ENCODE data around the gene NENF. TPM values are rescaled to one million over a fixed set of nuclear protein-coding genes. Genes with fewer than 3 reads are reported as not detected.
"Not testable (repeated sequence)": the region's sequence is repeated elsewhere in the genome, so short reads cannot be mapped to it uniquely, and the experiment has no call there.

NENF gene
- 10 to 100 TPM; 43.4 to 43.9 TPM for total RNA-seq

DNA sequence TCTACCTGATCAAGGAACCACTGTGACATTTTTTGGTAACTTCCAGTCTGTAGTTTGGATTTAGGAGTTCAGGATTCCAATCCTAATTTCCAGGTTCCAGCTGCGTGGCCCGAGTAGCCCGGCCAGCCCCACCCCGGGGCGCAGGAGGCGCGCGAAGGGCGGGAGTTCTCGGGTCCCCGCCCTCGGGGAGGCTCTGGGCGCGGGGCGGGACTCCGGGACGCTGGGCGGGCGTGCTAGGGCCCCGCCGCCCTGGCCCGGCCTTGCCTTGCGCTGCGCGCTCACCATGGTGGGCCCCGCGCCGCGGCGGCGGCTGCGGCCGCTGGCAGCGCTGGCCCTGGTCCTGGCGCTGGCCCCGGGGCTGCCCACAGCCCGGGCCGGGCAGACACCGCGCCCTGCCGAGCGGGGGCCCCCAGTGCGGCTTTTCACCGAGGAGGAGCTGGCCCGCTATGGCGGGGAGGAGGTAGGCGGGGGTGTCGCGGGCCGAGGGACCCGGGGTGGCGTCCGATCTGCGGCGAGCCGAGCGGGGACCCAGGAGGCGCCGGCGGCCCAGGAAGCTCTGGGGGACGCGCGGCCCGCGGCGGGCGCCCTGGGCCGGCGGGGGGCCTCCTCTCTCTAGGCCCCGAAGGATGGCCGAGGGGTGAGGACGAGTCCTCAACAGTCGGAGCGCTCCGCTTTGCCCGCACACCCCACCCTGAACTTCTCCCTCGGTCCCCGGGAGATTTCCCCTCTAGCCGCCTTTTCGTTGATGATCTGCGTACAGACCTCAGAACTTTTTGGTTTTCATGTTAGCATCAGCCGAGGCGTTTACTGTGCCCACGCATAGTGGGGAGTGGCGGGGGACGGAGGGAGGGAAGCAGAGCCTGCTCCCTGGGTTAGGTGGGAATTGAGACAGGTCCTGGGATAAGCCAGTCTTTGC, at the start of gene NENF:
NENF (plus strand) TSS at position 260 of the 916 bp plus-strand sequence; CDS start at position 284, 24 bp downstream.
- Histone ChIP-seq H3K9me3 (no peaks in the 10 kb centered on the region), H3K36me3 (no peaks in the 10 kb centered on the region), H3K4me1 (no peaks in the 10 kb centered on the region), H3K9ac (ENCODE audit: low read depth in 2 of 2, low read length in 2 of 2) (peak within 1 kb of the TSS; percentile 73 to 82), H3K4me3 (peak within 1 kb of the TSS; percentile 83), H3K27ac (peak within 1 kb of the TSS; percentile 18), H3K27me3 (no peaks in the 10 kb centered on the region)
- intact Hi-C loops (cut with DNase I), result no loop called here
- DNase-seq, result peak; percentile 88
- TF ChIP-seq, protein P1, sequence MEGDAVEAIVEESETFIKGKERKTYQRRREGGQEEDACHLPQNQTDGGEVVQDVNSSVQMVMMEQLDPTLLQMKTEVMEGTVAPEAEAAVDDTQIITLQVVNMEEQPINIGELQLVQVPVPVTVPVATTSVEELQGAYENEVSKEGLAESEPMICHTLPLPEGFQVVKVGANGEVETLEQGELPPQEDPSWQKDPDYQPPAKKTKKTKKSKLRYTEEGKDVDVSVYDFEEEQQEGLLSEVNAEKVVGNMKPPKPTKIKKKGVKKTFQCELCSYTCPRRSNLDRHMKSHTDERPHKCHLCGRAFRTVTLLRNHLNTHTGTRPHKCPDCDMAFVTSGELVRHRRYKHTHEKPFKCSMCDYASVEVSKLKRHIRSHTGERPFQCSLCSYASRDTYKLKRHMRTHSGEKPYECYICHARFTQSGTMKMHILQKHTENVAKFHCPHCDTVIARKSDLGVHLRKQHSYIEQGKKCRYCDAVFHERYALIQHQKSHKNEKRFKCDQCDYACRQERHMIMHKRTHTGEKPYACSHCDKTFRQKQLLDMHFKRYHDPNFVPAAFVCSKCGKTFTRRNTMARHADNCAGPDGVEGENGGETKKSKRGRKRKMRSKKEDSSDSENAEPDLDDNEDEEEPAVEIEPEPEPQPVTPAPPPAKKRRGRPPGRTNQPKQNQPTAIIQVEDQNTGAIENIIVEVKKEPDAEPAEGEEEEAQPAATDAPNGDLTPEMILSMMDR (IDR thresholded peaks at IDR 0.05), result no peak

DNA sequence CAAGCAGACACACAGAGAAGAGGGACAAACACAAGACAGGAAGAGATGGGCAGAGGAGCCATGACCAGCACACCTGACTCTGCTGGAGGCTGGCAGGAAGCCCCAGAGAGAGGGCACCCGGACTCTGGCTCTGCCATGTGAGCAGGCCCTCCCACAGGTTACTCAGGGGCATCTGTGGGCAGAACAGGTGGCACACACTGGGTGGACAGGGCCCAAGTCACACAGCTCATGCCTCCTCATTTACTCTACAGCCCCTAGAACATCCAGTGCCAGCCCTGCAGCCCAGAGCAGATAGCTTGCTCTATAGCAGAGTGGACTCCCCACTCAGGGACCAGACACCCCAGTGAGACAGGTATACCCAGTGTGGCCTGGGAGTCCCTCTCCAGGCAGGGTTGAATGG, 46.7 kb upstream of the NENF start:
- no peaks in the 10 kb centered on the region for H3K9me3 ChIP-seq
- no peak overlapping the region for H3K9ac ChIP-seq (ENCODE audit: low read depth in 2 of 2, low read length in 2 of 2)
- DNase-seq, result no peak
- no peaks in the 10 kb centered on the region for H3K27me3 ChIP-seq
- intact Hi-C loops (cut with DNase I), result no loop called here
- H3K4me1 ChIP-seq, result no peaks in the 10 kb centered on the region
- no peaks in the 10 kb centered on the region for H3K36me3 ChIP-seq
- H3K4me3 ChIP-seq, result no peak overlapping the region
- TF ChIP-seq, protein P1 (IDR thresholded peaks at IDR 0.05), result no peak
- no peak overlapping the region for H3K27ac ChIP-seq

DNA sequence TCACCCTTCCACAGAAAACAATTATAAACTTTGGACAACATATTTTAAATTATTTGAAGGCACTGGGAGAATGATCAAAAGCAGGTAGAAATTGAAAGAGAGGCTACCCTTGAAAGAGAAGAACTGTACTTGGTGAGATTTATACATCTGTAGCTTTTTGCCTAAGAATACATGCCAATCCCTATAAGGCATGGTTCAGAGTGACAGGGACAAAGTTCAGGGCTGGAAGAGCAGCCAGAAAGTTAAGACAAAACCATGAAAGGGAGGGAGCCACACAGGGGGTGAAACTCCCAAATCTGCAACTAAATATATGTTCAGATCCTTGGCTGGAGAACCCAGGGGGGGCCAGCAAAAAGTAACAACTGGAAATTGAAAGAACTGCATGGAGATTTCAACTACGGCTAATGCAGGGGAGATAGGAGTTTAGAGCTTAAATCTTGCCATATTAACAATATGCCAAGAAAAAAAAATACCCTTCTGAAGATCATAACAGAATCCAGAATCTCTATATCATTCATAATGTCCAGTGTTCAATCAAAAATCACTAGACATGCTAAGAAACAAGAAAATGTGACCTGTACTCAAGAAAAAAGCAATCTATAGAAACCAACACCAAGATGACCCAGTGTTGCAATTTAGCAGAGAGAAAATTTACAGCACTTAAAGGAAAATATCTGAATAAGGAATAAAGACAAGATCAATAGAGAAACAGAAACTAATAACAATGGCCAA, 43.6 kb upstream of the NENF start:
- Histone ChIP-seq H3K36me3 (no peaks in the 10 kb centered on the region), H3K4me1 (no peaks in the 10 kb centered on the region), H3K9me3 (no peaks in the 10 kb centered on the region), H3K9ac (ENCODE audit: low read depth in 2 of 2, low read length in 2 of 2) (no peak overlapping the region), H3K27ac (no peak overlapping the region), H3K27me3 (no peaks in the 10 kb centered on the region), H3K4me3 (no peak overlapping the region)
- no peak for DNase-seq
- intact Hi-C loops (cut with DNase I), result no loop called here
- TF ChIP-seq, protein P1 (IDR thresholded peaks at IDR 0.05), result no peak

DNA sequence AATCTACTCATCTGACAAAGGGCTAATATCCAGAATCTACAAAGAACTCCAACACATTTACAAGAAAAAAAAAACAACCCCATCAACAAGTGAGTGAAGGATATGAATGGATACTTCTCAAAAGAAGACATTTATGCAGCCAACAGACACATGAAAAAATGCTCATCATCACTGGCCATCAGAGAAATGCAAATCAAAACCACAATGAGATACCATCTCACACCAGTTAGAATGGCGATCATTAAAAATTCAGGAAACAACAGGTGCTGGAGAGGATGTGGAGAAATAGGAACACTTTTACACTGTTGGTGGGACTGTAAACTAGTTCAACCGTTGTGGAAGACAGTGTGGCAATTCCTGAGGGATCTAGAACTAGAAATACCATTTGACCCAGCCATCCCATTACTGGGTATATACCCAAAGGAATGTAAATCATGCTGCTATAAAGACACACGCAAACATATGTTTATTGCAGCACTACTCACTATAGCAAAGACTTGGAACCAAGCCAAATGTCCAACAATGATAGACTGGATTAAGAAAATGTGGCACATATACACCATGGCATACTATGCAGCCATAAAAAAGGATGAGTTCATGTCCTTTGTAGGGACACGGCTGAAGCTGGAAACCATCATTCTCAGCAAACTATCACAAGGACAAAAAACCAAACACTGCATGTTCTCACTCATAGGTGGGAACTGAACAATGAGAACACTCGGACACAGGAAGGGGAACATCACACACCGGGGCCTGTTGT, 36.9 kb upstream of the NENF start:
- H3K4me3 ChIP-seq; H3K9me3 ChIP-seq; H3K36me3 ChIP-seq; H3K9ac ChIP-seq (ENCODE audit: low read depth in 2 of 2, low read length in 2 of 2); intact Hi-C loops (cut with DNase I); DNase-seq; H3K27ac ChIP-seq; H3K27me3 ChIP-seq; H3K4me1 ChIP-seq: not testable (repeated sequence)

DNA sequence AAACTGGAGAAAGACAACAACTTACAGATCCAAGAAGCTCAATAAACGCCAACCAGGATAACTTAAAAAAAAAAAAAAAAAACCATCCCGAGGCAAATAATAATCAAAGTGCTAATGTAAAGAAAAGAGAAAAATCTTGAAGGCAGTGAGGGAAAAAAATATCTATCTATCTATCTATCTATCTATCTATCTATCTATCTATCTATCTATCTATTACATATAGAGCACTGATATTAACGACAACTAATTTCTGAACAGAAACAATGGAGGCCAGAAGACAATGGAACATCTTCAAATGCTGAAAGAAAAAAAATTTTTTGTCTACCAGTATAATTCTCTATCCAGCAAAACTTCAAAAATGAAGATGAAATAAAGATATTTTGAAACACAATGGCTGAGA, 36.1 kb upstream of the NENF start:
- intact Hi-C loops (cut with DNase I), result no loop called here
- Histone ChIP-seq H3K4me1 (no peaks in the 10 kb centered on the region), H3K36me3 (no peaks in the 10 kb centered on the region), H3K27me3 (no peaks in the 10 kb centered on the region), H3K27ac (no peak overlapping the region), H3K9me3 (no peaks in the 10 kb centered on the region), H3K4me3 (no peak overlapping the region), H3K9ac (ENCODE audit: low read depth in 2 of 2, low read length in 2 of 2) (no peak overlapping the region)
- no peak for DNase-seq
- TF ChIP-seq, protein P1 (IDR thresholded peaks at IDR 0.05), result no peak

Measured in colonic mucosa (tissue), 4 donors.